ENCODE results near the gene IL1R2. TPM values are rescaled to one million over a fixed set of nuclear protein-coding genes. Genes with fewer than 3 reads are reported as not detected.

IL1R2 gene
- total and polyA plus RNA-seq, 4 donors, result 7.3 to 902 (median 64.1) TPM

- DNase-seq (peak in 2 of 3 donors; percentile 59 to 64), ATAC-seq (ENCODE audit: insufficient read depth, low FRiP score) (no peak)
- no peaks in the 10 kb centered on the region for H3K36me3 ChIP-seq (ENCODE audit: control insufficient read depth in 4 of 4, insufficient read depth in 4 of 4, low read length in 4 of 4)
- peaks cover 0 to 2% (median 0%) of the 10 kb centered on the region in 4 donors for H3K9me3 ChIP-seq (ENCODE audit: control insufficient read depth in 4 of 4, insufficient read depth in 3 of 4, low read length in 3 of 4)
- H3K27me3 ChIP-seq (ENCODE audit: control insufficient read depth in 3 of 3, insufficient read depth in 3 of 3, low read length in 2 of 3), result no peaks in the 10 kb centered on the region
- H3K4me1 ChIP-seq (ENCODE audit: control insufficient read depth in 5 of 5, insufficient read depth in 5 of 5, low read length in 5 of 5), result peaks cover 0 to 48% (median 15%) of the 10 kb centered on the region in 5 donors
- H3K27ac ChIP-seq (ENCODE audit: low read depth in 1 of 2, low read length in 1 of 2), result peak overlapping the region; percentile 29 to 88
- H3K4me3 ChIP-seq, result no peak overlapping the region
- TF ChIP-seq, protein P1, sequence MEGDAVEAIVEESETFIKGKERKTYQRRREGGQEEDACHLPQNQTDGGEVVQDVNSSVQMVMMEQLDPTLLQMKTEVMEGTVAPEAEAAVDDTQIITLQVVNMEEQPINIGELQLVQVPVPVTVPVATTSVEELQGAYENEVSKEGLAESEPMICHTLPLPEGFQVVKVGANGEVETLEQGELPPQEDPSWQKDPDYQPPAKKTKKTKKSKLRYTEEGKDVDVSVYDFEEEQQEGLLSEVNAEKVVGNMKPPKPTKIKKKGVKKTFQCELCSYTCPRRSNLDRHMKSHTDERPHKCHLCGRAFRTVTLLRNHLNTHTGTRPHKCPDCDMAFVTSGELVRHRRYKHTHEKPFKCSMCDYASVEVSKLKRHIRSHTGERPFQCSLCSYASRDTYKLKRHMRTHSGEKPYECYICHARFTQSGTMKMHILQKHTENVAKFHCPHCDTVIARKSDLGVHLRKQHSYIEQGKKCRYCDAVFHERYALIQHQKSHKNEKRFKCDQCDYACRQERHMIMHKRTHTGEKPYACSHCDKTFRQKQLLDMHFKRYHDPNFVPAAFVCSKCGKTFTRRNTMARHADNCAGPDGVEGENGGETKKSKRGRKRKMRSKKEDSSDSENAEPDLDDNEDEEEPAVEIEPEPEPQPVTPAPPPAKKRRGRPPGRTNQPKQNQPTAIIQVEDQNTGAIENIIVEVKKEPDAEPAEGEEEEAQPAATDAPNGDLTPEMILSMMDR (IDR thresholded peaks at IDR 0.05; ENCODE audit: control extremely low read depth, extremely low read depth), result no peak
- H3K9ac ChIP-seq (ENCODE audit: insufficient read depth in 1 of 2, low read length in 2 of 2), result no peak overlapping the region
- WGBS, 2 donors, result 59 to 61% methylated on average over 9 of the region's 9 CpGs
Observed at GRCh38 chr2:102033750-102034682, 42.3 kb downstream of the IL1R2 start.

DNA sequence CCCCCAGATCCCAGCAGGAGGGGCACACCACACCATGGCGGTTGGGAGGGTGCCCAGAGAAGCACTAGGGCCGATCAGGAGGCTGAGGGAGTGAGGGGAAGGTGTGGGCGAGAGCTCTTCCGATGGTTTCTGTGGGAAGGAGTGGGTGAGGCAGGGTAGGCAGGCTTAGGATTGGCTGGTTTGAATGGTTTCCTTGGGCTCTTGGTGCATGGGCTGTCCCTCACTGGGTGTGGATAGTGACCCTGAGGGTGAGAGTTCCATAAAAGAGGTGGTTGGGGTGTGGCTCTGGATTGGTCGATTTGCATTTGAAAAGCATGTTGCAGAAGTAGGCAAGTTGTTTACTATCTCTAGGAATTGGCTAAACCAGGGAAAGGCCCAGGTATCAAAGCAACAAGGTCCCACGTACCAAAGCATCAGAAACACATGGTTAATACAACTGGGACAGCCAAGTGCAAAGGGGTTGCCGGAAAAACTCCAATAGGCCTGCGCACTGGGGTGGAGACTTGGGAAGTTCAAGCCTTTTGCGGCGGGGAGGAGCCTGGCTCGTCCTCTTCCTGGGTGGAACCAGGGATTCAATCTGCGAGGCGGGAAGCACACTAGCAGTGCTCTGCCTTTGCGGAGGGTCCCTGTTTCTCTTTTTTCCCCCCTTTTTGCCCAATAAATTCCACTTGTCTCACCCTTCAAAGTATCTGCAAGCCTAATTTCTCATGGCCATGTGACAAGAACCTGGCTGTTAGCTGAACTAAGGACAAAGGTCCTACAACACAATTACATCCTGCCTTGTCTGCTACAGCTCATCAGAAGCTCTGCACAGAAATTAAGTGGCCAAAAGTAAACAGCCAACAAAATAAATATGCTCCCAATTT lies 43.2 kb downstream of the IL1R2 start:
- Histone ChIP-seq H3K36me3 (ENCODE audit: control insufficient read depth in 4 of 4, insufficient read depth in 4 of 4, low read length in 4 of 4) (no peaks in the 10 kb centered on the region), H3K4me1 (ENCODE audit: control insufficient read depth in 5 of 5, insufficient read depth in 5 of 5, low read length in 5 of 5) (peaks cover 0 to 48% (median 15%) of the 10 kb centered on the region in 5 donors), H3K27ac (ENCODE audit: low read depth in 1 of 2, low read length in 1 of 2) (peak overlapping the region; percentile 18 to 29), H3K27me3 (ENCODE audit: control insufficient read depth in 3 of 3, insufficient read depth in 3 of 3, low read length in 2 of 3) (no peaks in the 10 kb centered on the region), H3K4me3 (no peak overlapping the region), H3K9me3 (ENCODE audit: control insufficient read depth in 4 of 4, insufficient read depth in 3 of 4, low read length in 3 of 4) (peaks cover 0 to 2% (median 0%) of the 10 kb centered on the region in 4 donors), H3K9ac (ENCODE audit: insufficient read depth in 1 of 2, low read length in 2 of 2) (no peak overlapping the region)
- DNase-seq (peak; percentile 48 to 71 (median 65)), ATAC-seq (ENCODE audit: insufficient read depth, low FRiP score) (no peak)
- WGBS, 2 donors, result 67 to 75% methylated on average over 14 of the region's 14 CpGs
- TF ChIP-seq, protein P1 (IDR thresholded peaks at IDR 0.05; ENCODE audit: control extremely low read depth, extremely low read depth), result no peak

- Histone ChIP-seq H3K27me3 (ENCODE audit: control insufficient read depth in 3 of 3, insufficient read depth in 3 of 3, low read length in 2 of 3) (no peaks in the 10 kb centered on the region), H3K36me3 (ENCODE audit: control insufficient read depth in 4 of 4, insufficient read depth in 4 of 4, low read length in 4 of 4) (no peaks in the 10 kb centered on the region), H3K27ac (ENCODE audit: low read depth in 1 of 2, low read length in 1 of 2) (peak overlapping the region; percentile 71 to 73), H3K9me3 (ENCODE audit: control insufficient read depth in 4 of 4, insufficient read depth in 3 of 4, low read length in 3 of 4) (no peaks in the 10 kb centered on the region), H3K4me3 (no peak overlapping the region), H3K4me1 (ENCODE audit: control insufficient read depth in 5 of 5, insufficient read depth in 5 of 5, low read length in 5 of 5) (peaks cover 0 to 45% (median 15%) of the 10 kb centered on the region in 5 donors), H3K9ac (ENCODE audit: insufficient read depth in 1 of 2, low read length in 2 of 2) (no peak overlapping the region)
- WGBS, 2 donors, result 25 to 55% methylated on average over 8 of the region's 8 CpGs
- ATAC-seq (ENCODE audit: insufficient read depth, low FRiP score), result peak; percentile 6
- TF ChIP-seq, protein P1 (IDR thresholded peaks at IDR 0.05; ENCODE audit: control extremely low read depth, extremely low read depth), result no peak
- peak in 1 of 3 donors; percentile 41 for DNase-seq
Observed at GRCh38 chr2:102037681-102038080, 45.9 kb downstream of the IL1R2 start.
